ENCODE results near the gene LIX1L. TPM values are rescaled to one million over a fixed set of nuclear protein-coding genes. Genes with fewer than 3 reads are reported as not detected.

Gene LIX1L
- total RNA-seq (14.0 and 17.9 TPM in 2 replicates), polyA plus RNA-seq (15.3 and 16.3 TPM in 2 replicates)

GRCh38 chr1:145957443-145958319, at the start of gene LIX1L:
TSS of gene LIX1L (minus strand) at chr1:145958017. CDS start at chr1:145957927, 90 bp downstream.
- peaks cover 21% of the 10 kb centered on the region for H3K27me3 ChIP-seq
- TF ChIP-seq, protein P1, sequence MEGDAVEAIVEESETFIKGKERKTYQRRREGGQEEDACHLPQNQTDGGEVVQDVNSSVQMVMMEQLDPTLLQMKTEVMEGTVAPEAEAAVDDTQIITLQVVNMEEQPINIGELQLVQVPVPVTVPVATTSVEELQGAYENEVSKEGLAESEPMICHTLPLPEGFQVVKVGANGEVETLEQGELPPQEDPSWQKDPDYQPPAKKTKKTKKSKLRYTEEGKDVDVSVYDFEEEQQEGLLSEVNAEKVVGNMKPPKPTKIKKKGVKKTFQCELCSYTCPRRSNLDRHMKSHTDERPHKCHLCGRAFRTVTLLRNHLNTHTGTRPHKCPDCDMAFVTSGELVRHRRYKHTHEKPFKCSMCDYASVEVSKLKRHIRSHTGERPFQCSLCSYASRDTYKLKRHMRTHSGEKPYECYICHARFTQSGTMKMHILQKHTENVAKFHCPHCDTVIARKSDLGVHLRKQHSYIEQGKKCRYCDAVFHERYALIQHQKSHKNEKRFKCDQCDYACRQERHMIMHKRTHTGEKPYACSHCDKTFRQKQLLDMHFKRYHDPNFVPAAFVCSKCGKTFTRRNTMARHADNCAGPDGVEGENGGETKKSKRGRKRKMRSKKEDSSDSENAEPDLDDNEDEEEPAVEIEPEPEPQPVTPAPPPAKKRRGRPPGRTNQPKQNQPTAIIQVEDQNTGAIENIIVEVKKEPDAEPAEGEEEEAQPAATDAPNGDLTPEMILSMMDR (IDR thresholded peaks at IDR 0.05; ENCODE audit: poor library complexity) = no peak
- no peak for TF ChIP-seq EZH2 (IDR thresholded peaks at IDR 0.05; ENCODE audit: borderline replicate concordance)
- no peak for TF ChIP-seq EZH2phosphoT487 (IDR thresholded peaks at IDR 0.05; ENCODE audit: low read depth, severe bottlenecking, unreplicated experiment)
- no peaks in the 10 kb centered on the region for H3K9me3 ChIP-seq (ENCODE audit: low read depth)
- 3% methylated on average over 35 of the region's 60 CpGs for WGBS (ENCODE audit: low lambda C conversion rate, missing lambda C conversion rate)
- H3K36me3 ChIP-seq (replicated peaks; ENCODE audit: insufficient read depth, low read depth) = no peaks in the 10 kb centered on the region
- peaks cover 32% of the 10 kb centered on the region for H3K79me2 ChIP-seq
- H4K20me1 ChIP-seq (ENCODE audit: insufficient read depth, poor library complexity, severe bottlenecking) = no peaks in the 10 kb centered on the region
- peak; percentile 97 for DNase-seq (ENCODE audit: low spot score)
- H3K4me2 ChIP-seq = peak within 1 kb of the TSS; percentile 78
- peaks cover 33% of the 10 kb centered on the region for H3K4me1 ChIP-seq (ENCODE audit: insufficient read depth)
- peak within 1 kb of the TSS; percentile 47 for H2AFZ ChIP-seq
- no peaks in the 10 kb centered on the region for H3K9me2 ChIP-seq (replicated peaks; ENCODE audit: insufficient read depth)
- H3K27ac ChIP-seq = peak within 1 kb of the TSS; percentile 88
- H3K4me3 ChIP-seq = peak within 1 kb of the TSS; percentile 60

DNA sequence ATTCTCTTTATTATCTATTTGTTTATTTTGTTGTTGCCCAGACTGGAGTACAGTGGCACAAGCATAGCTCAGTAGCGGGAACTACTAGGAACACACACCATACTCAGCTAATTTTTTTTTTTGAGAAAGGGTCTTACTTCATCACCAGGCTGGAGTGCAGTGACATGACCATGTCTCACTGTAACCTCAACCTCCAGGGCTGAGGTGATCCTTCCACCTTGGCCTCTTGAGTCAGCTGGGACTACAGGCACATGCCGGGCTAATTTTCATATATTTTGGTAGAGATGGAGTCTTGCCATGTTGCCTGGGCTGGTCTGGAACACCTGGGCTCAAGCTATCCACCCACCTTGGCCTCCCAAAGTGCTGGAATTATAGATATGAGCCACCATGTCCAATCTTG, 43.9 kb upstream of the LIX1L start:
- H3K27ac ChIP-seq = no peak overlapping the region
- H3K4me1 ChIP-seq (ENCODE audit: insufficient read depth) = peaks cover 8% of the 10 kb centered on the region
- no peaks in the 10 kb centered on the region for H3K9me3 ChIP-seq (ENCODE audit: low read depth)
- H3K79me2 ChIP-seq = peaks cover 4% of the 10 kb centered on the region
- H3K4me3 ChIP-seq = no peak overlapping the region
- no peak overlapping the region for H2AFZ ChIP-seq
- DNase-seq (ENCODE audit: low spot score) = no peak
- H3K27me3 ChIP-seq = no peaks in the 10 kb centered on the region
- H3K36me3 ChIP-seq (replicated peaks; ENCODE audit: insufficient read depth, low read depth) = no peaks in the 10 kb centered on the region
- whole genome bisulfite sequencing (ENCODE audit: low lambda C conversion rate, missing lambda C conversion rate) = 97% methylated on average over 2 of the region's 2 CpGs
- H3K9me2 ChIP-seq (replicated peaks; ENCODE audit: insufficient read depth) = no peaks in the 10 kb centered on the region
- H4K20me1 ChIP-seq (ENCODE audit: insufficient read depth, poor library complexity, severe bottlenecking) = no peaks in the 10 kb centered on the region
- no peak overlapping the region for H3K4me2 ChIP-seq
- TF ChIP-seq EZH2 (IDR thresholded peaks at IDR 0.05; ENCODE audit: borderline replicate concordance) = no peak
- no peak for TF ChIP-seq EZH2phosphoT487 (IDR thresholded peaks at IDR 0.05; ENCODE audit: low read depth, severe bottlenecking, unreplicated experiment)
- TF ChIP-seq, protein P1 (IDR thresholded peaks at IDR 0.05; ENCODE audit: poor library complexity) = no peak

GRCh38 chr1:145999321-146000024, 41.7 kb upstream of the LIX1L start:
- Histone ChIP-seq H3K27ac (peak overlapping the region; percentile 48), H3K9me2 (replicated peaks; ENCODE audit: insufficient read depth) (no peaks in the 10 kb centered on the region), H3K79me2 (peaks cover 23% of the 10 kb centered on the region), H3K4me3 (no peak overlapping the region), H3K36me3 (replicated peaks; ENCODE audit: insufficient read depth, low read depth) (no peaks in the 10 kb centered on the region), H2AFZ (peak overlapping the region; percentile 51), H4K20me1 (ENCODE audit: insufficient read depth, poor library complexity, severe bottlenecking) (peaks cover 16% of the 10 kb centered on the region), H3K4me1 (ENCODE audit: insufficient read depth) (peaks cover 8% of the 10 kb centered on the region), H3K4me2 (peak overlapping the region; percentile 27), H3K9me3 (ENCODE audit: low read depth) (no peaks in the 10 kb centered on the region), H3K27me3 (no peaks in the 10 kb centered on the region)
- TF ChIP-seq, protein P1 (IDR thresholded peaks at IDR 0.05; ENCODE audit: poor library complexity) = no peak
- no peak for TF ChIP-seq EZH2 (IDR thresholded peaks at IDR 0.05; ENCODE audit: borderline replicate concordance)
- TF ChIP-seq EZH2phosphoT487 (IDR thresholded peaks at IDR 0.05; ENCODE audit: low read depth, severe bottlenecking, unreplicated experiment) = no peak
- DNase-seq (ENCODE audit: low spot score) = no peak
- 48% methylated on average over 5 of the region's 5 CpGs for WGBS (ENCODE audit: low lambda C conversion rate, missing lambda C conversion rate)
